IMR-90 (cell line): ENCODE results near the gene PPP1R12B. TPM values are rescaled to one million over a fixed set of nuclear protein-coding genes. Genes with fewer than 3 reads are reported as not detected.
"Not testable (repeated sequence)": the region's sequence is repeated elsewhere in the genome, so short reads cannot be mapped to it uniquely, and the experiment has no call there.

ENCODE experiments used
- ATAC-seq: fragments of 200-7000 bp; cut with Tn5 transposase; 2 replicates; pipeline ENCODE4 v1.9.1; 2020; ENCODE audit warnings: low read depth, mild to moderate bottlenecking, moderate library complexity
- BruUV-seq: library from RNA; stranded (reverse); fragments of 400-500 nt; replicated peaks from 2 replicates; lab custom pipeline; 2021; lab: Mats Ljungman, UMichigan
- CTCF ChIA-PET: fragments of 300-600 bp; formaldehyde crosslinking; extraction: SDS; loops from one replicate; lab custom pipeline; 2021; ENCODE audit warnings: antibody characterized with exemption; lab: Yijun Ruan, JAX
- POLR2A ChIA-PET: fragments of 300-600 bp; sonication (Branson Sonifier 250); formaldehyde crosslinking; loops from one replicate; lab custom pipeline; 2022; ENCODE audit warnings: antibody characterized with exemption; ENCODE audit not compliant: unreplicated experiment; lab: Charles Lee
- DNase-seq: peaks from one replicate; pipeline ENCODE4 v3.0.0; 2013
- H2AFZ ChIP-seq: replicated peaks from 2 replicates; pipeline ENCODE3; 2013; ENCODE audit warnings: low read length, mild to moderate bottlenecking; ENCODE audit not compliant: poor library complexity
- H2AK5ac ChIP-seq: 2 replicates; pipeline ENCODE4 v1.6.1; 2013; ENCODE audit warnings: low read depth, low read length, inconsistent platforms
- H2AK9ac ChIP-seq: replicated peaks from 2 replicates; pipeline ENCODE3; 2013; ENCODE audit warnings: mild to moderate bottlenecking, low read depth, low read length, moderate library complexity; ENCODE audit not compliant: poor library complexity
- H2BK120ac ChIP-seq: 2 replicates; pipeline ENCODE4 v1.6.1; 2013; ENCODE audit warnings: low read depth, low read length, inconsistent platforms
- H2BK15ac ChIP-seq: 3 replicates; pipeline ENCODE4 v1.6.1; 2013; ENCODE audit warnings: low read depth, low read length, inconsistent platforms
- H2BK20ac ChIP-seq: 2 replicates; pipeline ENCODE4 v1.6.1; 2013; ENCODE audit warnings: low read depth, mild to moderate bottlenecking, inconsistent platforms, low read length, moderate library complexity
- H2BK5ac ChIP-seq: 2 replicates; pipeline ENCODE4 v1.6.1; 2013; ENCODE audit warnings: mild to moderate bottlenecking, low read depth, low read length, inconsistent platforms; ENCODE audit not compliant: poor library complexity, severe bottlenecking
- H3K14ac ChIP-seq: replicated peaks from 2 replicates; pipeline ENCODE4 v1.6.1; 2013; ENCODE audit warnings: low read depth, low read length, inconsistent platforms
- H3K18ac ChIP-seq: 2 replicates; pipeline ENCODE4 v1.6.1; 2013; ENCODE audit warnings: low read depth, low read length, control low read depth
- H3K23ac ChIP-seq: 2 replicates; pipeline ENCODE4 v1.6.1; 2013; ENCODE audit warnings: low read depth, low read length, inconsistent platforms
- H3K27ac ChIP-seq: 2 replicates; pipeline ENCODE4 v1.5.1; 2013; ENCODE audit warnings: mild to moderate bottlenecking, control low read depth, low read length; ENCODE audit not compliant: insufficient read depth
- H3K27me3 ChIP-seq: 2 replicates; pipeline ENCODE4 v1.6.1; 2013; ENCODE audit warnings: low read length; ENCODE audit not compliant: control insufficient read depth, insufficient read depth
- H3K36me3 ChIP-seq: 2 replicates; pipeline ENCODE4 v1.6.1; 2013; ENCODE audit warnings: low read length, mixed read lengths; ENCODE audit not compliant: control insufficient read depth, insufficient read depth
- H3K4ac ChIP-seq: 2 replicates; pipeline ENCODE4 v1.6.1; 2013; ENCODE audit warnings: low read depth, low read length, inconsistent platforms
- H3K4me1 ChIP-seq: 2 replicates; pipeline ENCODE4 v1.6.1; 2013; ENCODE audit warnings: low read length, mixed read lengths; ENCODE audit not compliant: control insufficient read depth, insufficient read depth
- H3K4me2 ChIP-seq: 2 replicates; pipeline ENCODE4 v1.6.1; 2013; ENCODE audit warnings: low read depth, mild to moderate bottlenecking, control low read depth, low read length, moderate library complexity
- H3K4me3 ChIP-seq: 2 replicates; pipeline ENCODE4 v1.5.1; 2013; ENCODE audit warnings: low read depth, mild to moderate bottlenecking, control low read depth, low read length, moderate library complexity; ENCODE audit not compliant: insufficient read depth
- H3K56ac ChIP-seq: 2 replicates; pipeline ENCODE4 v1.6.1; 2013; ENCODE audit warnings: low read length, inconsistent platforms; ENCODE audit not compliant: insufficient read depth; ENCODE audit errors: extremely low read depth
- H3K79me1 ChIP-seq, 2 experiments: 2 replicates each; pipeline ENCODE4 v1.6.1; 2013; ENCODE audit warnings: low read length in 2 of 2, inconsistent platforms in 1 of 2, low read depth in 1 of 2
- H3K9ac ChIP-seq: 2 replicates; pipeline ENCODE4 v1.6.1; 2013; ENCODE audit warnings: low read depth, low read length, control low read depth
- H3K9me1 ChIP-seq: 2 replicates; pipeline ENCODE4 v1.6.1; 2013; ENCODE audit warnings: low read length, inconsistent platforms; ENCODE audit not compliant: insufficient read depth
- H3K9me3 ChIP-seq: 2 replicates; pipeline ENCODE4 v1.6.1; 2013; ENCODE audit warnings: low read length; ENCODE audit not compliant: control insufficient read depth, insufficient read depth
- H4K20me1 ChIP-seq: 2 replicates; pipeline ENCODE4 v1.6.1; 2013; ENCODE audit warnings: low read length, inconsistent platforms; ENCODE audit not compliant: insufficient read depth
- H4K5ac ChIP-seq: 2 replicates; pipeline ENCODE4 v1.6.1; 2013; ENCODE audit warnings: mild to moderate bottlenecking, low read depth, low read length, control low read depth
- H4K8ac ChIP-seq, 2 experiments: 2 replicates each; pipeline ENCODE4 v1.6.1; 2013; ENCODE audit warnings: low read depth in 2 of 2, low read length in 2 of 2, control low read depth in 1 of 2, inconsistent platforms in 1 of 2
- H4K91ac ChIP-seq: 2 replicates; pipeline ENCODE4 v1.6.1; 2013; ENCODE audit warnings: low read depth, low read length, inconsistent platforms; ENCODE audit not compliant: insufficient read depth
- WGBS, 2 experiments: methylation state at CpG; one replicate each; pipeline versions ENCODE4 v1.1.5 to v1.1.7; 2013; ENCODE audit warnings: missing lambda C conversion rate in 2 of 2; ENCODE audit not compliant: insufficient read length in 1 of 2; ENCODE audit errors: extremely low coverage in 2 of 2; 5-methylcytosine and 5-hydroxymethylcytosine counted together
- dilution Hi-C: fragments of 300-500 bp; cut with HindIII; formaldehyde crosslinking; loops from one replicate; pipeline ENCODE4 v1.14.3; 2018; ENCODE audit warnings: low sequenced_read_pairs; ENCODE audit not compliant: unreplicated experiment
- in situ Hi-C: fragments of 300-500 bp; cut with MboI; formaldehyde crosslinking; loops from 3 replicates; pipeline ENCODE4 v1.14.3; 2019; ENCODE audit warnings: low sequenced_read_pairs, inconsistent platforms, mixed read lengths
- intact Hi-C: fragments of 100-400 bp; cut with micrococcal nuclease; formaldehyde crosslinking; loops from 2 replicates; pipeline ENCODE4 v1.10.0; 2022
- polyA plus RNA-seq, 3 experiments: library from polyadenylated mRNA; depleted of rRNA; stranded (reverse); fragments of >200 nt; gene quantifications; 2 replicates each; pipeline ENCODE4 v1.2.3, GENCODE V29; 2012; ENCODE audit warnings: low replicate concordance in 1 of 3
- total RNA-seq: library from RNA; depleted of rRNA; stranded (reverse); fragments of >200 nt; gene quantifications from 2 replicates; pipeline ENCODE4 v1.2.3, GENCODE V29; 2012

PPP1R12B gene
- total and polyA plus RNA-seq, 2 of the 4 experiments (the other 2 are of a cell fraction) = 8.5 to 12.0 TPM

DNA sequence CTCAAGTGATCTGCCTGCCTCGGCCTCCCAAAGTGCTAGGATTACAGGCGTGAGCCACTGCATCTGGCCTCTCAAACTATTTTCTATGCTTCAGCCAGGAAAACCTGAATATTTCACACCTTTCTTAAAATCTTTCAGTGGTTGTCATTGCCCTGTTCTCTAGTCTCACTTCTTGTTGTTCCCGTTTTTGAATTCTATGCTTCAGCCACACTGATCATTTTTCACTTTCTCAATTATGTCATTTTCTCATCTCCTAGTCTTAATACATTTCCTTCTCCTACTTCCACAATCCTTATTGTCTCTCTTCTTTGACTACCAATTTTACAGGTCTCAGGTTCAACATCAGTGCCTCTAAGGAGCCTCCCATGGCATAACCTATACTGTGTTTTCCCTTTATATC lies 26.7 kb downstream of the PPP1R12B start:
- H3K27me3 ChIP-seq, H4K20me1 ChIP-seq, intact Hi-C loops, H2BK20ac ChIP-seq, H3K9ac ChIP-seq, H4K8ac ChIP-seq, H2AFZ ChIP-seq, H3K18ac ChIP-seq, in situ Hi-C loops, DNase-seq, POLR2A ChIA-PET, CTCF ChIA-PET, H3K36me3 ChIP-seq, H4K5ac ChIP-seq, H2BK120ac ChIP-seq, ATAC-seq, H3K4me2 ChIP-seq, H3K14ac ChIP-seq, H3K4me3 ChIP-seq, H3K4me1 ChIP-seq, H2AK5ac ChIP-seq, BruUV-seq, H3K56ac ChIP-seq, H2BK5ac ChIP-seq, H3K9me1 ChIP-seq, H2BK15ac ChIP-seq, H3K23ac ChIP-seq, H4K91ac ChIP-seq, H3K4ac ChIP-seq, H2AK9ac ChIP-seq, H3K27ac ChIP-seq, H3K9me3 ChIP-seq, dilution Hi-C loops: not testable (repeated sequence)
- 100% methylated on average over 2 of the region's 3 CpGs; no CpG with 5 or more reads in 1 of the 2 experiments for WGBS, 2 experiments
- peaks cover 8 to 15% of the 10 kb centered on the region in 2 experiments for H3K79me1 ChIP-seq
